Measurements from ENCODE around the gene IL20. TPM values are rescaled to one million over a fixed set of nuclear protein-coding genes. Genes with fewer than 3 reads are reported as not detected.
A peak's percentile ranks its signal among the peaks of the same experiment; 100 is the strongest.

Gene IL20
- total RNA-seq, 1 donor, result not detected

GRCh38 chr1:206885341-206886060 lies 20.1 kb downstream of the IL20 start:
- TF ChIP-seq, protein P1, sequence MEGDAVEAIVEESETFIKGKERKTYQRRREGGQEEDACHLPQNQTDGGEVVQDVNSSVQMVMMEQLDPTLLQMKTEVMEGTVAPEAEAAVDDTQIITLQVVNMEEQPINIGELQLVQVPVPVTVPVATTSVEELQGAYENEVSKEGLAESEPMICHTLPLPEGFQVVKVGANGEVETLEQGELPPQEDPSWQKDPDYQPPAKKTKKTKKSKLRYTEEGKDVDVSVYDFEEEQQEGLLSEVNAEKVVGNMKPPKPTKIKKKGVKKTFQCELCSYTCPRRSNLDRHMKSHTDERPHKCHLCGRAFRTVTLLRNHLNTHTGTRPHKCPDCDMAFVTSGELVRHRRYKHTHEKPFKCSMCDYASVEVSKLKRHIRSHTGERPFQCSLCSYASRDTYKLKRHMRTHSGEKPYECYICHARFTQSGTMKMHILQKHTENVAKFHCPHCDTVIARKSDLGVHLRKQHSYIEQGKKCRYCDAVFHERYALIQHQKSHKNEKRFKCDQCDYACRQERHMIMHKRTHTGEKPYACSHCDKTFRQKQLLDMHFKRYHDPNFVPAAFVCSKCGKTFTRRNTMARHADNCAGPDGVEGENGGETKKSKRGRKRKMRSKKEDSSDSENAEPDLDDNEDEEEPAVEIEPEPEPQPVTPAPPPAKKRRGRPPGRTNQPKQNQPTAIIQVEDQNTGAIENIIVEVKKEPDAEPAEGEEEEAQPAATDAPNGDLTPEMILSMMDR (IDR thresholded peaks at IDR 0.05; ENCODE audit: insufficient read depth, low read length), result no peak
- H3K4me3 ChIP-seq (ENCODE audit: low read depth, low read length), result no peak overlapping the region
- peak; percentile 85 for DNase-seq (ENCODE audit: low read depth)

DNA sequence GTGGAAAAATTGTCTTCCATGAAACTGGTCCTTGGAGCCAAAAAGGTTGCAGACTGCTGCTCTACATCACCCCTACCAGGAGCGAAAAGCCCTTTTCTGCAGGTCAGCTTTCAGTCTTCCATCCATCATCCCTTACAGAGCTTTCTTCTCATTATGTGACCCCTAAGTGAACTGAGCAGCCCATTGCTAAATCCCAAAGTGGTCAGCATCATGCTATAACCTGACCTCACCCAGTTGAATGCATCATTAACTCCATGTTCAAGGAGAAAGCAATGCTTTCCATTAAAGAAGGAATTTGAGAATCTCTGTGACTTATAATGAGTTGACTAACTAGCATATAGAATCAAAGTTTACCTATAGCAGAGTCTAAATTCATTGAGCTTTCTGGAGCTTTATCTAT lies 21.4 kb downstream of the IL20 start:
- no peak overlapping the region for H3K4me3 ChIP-seq (ENCODE audit: low read depth, low read length)
- TF ChIP-seq, protein P1 (IDR thresholded peaks at IDR 0.05; ENCODE audit: insufficient read depth, low read length), result no peak
- no peak for DNase-seq (ENCODE audit: low read depth)

- no peak overlapping the region for H3K4me3 ChIP-seq (ENCODE audit: low read depth, low read length)
- no peak for DNase-seq (ENCODE audit: low read depth)
- TF ChIP-seq, protein P1 (IDR thresholded peaks at IDR 0.05; ENCODE audit: insufficient read depth, low read length), result no peak
Observed at GRCh38 chr1:206887701-206888100, 22.3 kb downstream of the IL20 start.

DNA sequence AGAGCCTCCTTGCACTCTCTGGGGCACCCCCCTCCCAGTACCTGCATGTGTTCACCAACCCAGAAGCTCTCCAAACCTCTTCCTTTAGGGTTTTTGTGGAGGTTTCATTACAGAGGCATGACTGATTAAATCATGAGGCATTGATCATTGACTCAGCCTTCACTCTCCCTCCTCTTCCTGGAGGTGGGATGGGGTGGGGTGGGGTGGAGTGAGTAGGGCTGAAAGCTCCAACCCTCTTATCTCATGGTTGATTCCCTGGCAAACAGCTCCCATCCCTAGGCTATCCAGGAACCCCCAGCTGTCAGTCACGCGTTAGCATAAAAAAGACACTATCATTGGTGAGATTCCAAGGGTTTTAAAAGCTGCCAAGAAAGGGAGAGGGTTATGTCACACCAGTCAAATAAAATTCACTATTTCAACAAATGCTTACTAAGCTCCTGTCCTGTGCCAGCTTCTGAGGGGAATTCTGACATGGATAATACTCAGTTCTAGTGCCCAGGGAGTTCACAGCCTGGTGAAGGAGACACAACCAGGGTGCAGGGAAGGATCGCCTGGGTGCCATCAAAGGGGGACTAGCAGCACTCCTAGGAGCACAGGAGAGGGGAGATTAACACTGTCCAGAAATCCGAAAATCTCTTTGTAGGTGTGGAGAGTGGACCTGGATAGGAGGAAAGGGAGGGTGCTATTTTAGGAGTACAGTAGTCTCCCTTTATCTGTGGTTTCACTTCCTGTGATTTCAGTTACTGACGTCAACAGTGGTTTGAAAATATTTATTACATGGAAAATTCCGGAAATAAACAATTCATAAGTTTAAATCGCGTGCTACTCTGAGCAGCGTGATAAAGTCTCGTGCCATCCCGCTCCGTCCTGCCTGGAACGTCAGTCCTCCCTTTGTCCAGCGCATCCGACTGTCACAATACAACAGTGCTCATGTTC lies 25.0 kb downstream of the IL20 start:
- H3K4me3 ChIP-seq (ENCODE audit: low read depth, low read length), result no peak overlapping the region

DNA sequence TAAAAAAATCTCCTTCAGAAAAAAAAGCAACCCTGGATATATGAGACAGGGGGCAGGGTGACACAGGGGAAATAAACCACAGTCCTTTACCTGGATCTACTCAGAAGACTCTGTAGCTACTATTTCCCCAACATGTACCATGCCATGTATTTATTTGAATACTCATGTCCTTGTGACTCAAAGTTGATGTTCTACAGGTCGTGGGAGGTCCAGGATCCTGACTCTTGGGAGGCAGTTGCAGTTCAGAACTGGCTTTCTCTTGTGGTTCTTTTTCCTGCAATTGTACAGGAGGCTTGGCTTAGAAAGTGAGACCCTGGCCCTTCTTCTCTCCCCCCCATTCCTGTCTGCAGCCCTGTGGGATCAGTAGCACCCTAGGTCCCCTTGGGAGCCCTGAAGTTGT lies 26.0 kb downstream of the IL20 start:
- H3K4me3 ChIP-seq (ENCODE audit: low read depth, low read length), result no peak overlapping the region
- TF ChIP-seq, protein P1 (IDR thresholded peaks at IDR 0.05; ENCODE audit: insufficient read depth, low read length), result no peak
- DNase-seq (ENCODE audit: low read depth), result no peak

More for the DNA sequence above, 25.0 kb downstream of the IL20 start:
- peak; percentile 71 for DNase-seq (ENCODE audit: low read depth)
- TF ChIP-seq, protein P1 (IDR thresholded peaks at IDR 0.05; ENCODE audit: insufficient read depth, low read length), result no peak

DNA sequence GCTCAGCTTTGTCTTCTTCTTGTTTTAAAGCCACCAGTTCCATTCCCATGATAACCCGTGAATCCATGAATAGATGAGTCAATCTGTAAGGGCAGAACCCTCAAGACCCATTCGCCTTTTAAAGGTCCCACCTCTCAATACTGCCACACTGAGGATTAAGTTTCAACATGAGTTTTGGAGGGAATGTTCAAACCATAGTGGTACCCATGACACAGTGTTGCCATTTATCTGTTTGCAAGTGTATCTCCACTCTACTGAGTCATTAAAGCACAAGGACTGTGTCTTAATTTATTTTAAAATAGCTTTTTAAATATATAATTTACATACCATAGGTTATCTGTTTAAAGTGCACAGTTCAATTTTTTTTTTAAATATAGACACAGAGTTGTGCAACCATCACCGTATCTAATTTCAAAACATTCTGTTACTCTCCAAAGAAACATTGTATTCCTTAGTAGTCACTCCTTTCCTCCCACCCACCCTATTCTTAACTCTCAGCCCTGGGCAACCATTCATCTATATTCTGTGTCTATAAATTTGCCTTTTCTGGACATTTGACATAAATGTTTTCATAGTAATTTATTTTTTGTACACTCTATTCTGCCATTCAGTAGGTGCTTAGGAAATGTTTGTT lies 27.0 kb downstream of the IL20 start:
- H3K4me3 ChIP-seq (ENCODE audit: low read depth, low read length), result no peak overlapping the region
- DNase-seq (ENCODE audit: low read depth), result peak; percentile 62
- TF ChIP-seq, protein P1 (IDR thresholded peaks at IDR 0.05; ENCODE audit: insufficient read depth, low read length), result no peak

All from fibroblast of the aortic adventitia (primary cell).